Stomach (tissue), 4 donors: ENCODE results near the gene AKAP6.

Experiments
- EP300 ChIP-seq: sonication (generic); formaldehyde crosslinking; IDR thresholded peaks from one replicate; pipeline ENCODE4 v1.6.1; 2017; ENCODE audit warnings: antibody characterized with exemption
- POLR2A ChIP-seq, 4 donors: fragments of 450-650 bp; IDR thresholded peaks; one replicate each; pipeline ENCODE4 v1.6.1; 2016; ENCODE audit warnings: antibody characterized with exemption in 4 of 4, control low read depth in 2 of 4, mild to moderate bottlenecking in 1 of 4, moderate library complexity in 1 of 4
- POLR2AphosphoS5 ChIP-seq, 3 donors: sonication (generic); formaldehyde crosslinking; IDR thresholded peaks; one replicate each; pipeline ENCODE4 v1.6.1; 2016; ENCODE audit warnings: antibody characterized with exemption in 3 of 3
- TF ChIP-seq, protein P1 (sequence below), 7 experiments: fragments of 450-650 bp in 4 of 7; fragments of 200-600 bp in 3 of 7; sonication (generic) in 3 of 7; IDR thresholded peaks; one replicate each; pipeline ENCODE4 v1.5.1; 2016 to 2019; ENCODE audit warnings: antibody characterized with exemption in 7 of 7, control low read depth in 2 of 7, mild to moderate bottlenecking in 1 of 7

DNA sequence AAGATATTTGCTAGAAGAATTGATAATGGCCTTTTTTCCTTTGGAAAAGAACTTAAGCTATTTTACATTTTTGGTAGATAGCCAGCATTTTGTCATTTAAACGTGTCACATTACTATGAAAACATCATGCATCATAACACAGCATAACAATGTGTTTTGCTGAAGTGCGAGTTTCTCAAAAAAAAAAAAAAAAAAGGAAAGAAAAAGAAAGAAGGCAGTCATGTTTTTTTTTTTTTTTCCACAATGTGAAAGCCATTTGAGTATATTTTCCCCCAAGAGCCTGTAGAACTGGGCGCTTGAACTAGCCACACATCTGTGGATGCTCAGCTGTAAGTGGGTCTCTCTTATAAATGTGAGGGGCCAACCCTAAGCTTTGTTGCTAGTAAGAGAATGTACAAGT is 300.1 kb downstream of the AKAP6 start:
- no peak for TF ChIP-seq EP300
- no peak for TF ChIP-seq POLR2AphosphoS5 (IDR thresholded peaks at IDR 0.05)
- TF ChIP-seq, protein P1, sequence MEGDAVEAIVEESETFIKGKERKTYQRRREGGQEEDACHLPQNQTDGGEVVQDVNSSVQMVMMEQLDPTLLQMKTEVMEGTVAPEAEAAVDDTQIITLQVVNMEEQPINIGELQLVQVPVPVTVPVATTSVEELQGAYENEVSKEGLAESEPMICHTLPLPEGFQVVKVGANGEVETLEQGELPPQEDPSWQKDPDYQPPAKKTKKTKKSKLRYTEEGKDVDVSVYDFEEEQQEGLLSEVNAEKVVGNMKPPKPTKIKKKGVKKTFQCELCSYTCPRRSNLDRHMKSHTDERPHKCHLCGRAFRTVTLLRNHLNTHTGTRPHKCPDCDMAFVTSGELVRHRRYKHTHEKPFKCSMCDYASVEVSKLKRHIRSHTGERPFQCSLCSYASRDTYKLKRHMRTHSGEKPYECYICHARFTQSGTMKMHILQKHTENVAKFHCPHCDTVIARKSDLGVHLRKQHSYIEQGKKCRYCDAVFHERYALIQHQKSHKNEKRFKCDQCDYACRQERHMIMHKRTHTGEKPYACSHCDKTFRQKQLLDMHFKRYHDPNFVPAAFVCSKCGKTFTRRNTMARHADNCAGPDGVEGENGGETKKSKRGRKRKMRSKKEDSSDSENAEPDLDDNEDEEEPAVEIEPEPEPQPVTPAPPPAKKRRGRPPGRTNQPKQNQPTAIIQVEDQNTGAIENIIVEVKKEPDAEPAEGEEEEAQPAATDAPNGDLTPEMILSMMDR (IDR thresholded peaks at IDR 0.05) = no peak
- no peak for TF ChIP-seq POLR2A (IDR thresholded peaks at IDR 0.05)
